OCI-LY7 (cell line): Measurements from ENCODE around the gene IGF2BP1. TPM values are rescaled to one million over a fixed set of nuclear protein-coding genes. Genes with fewer than 3 reads are reported as not detected.

ENCODE experiments used
- BruUV-seq: library from RNA; stranded (reverse); fragments of 400-500 nt; replicated peaks from 2 replicates; lab custom pipeline; 2021; lab: Mats Ljungman, UMichigan
- CTCF ChIA-PET: fragments of 300-600 bp; sonication (Branson Sonifier 250); formaldehyde crosslinking; loops from one replicate; lab custom pipeline; 2022; ENCODE audit warnings: antibody characterized with exemption; ENCODE audit not compliant: unreplicated experiment; lab: Charles Lee
- POLR2A ChIA-PET: fragments of 300-600 bp; sonication (Branson Sonifier 250); formaldehyde crosslinking; loops from one replicate; lab custom pipeline; 2022; ENCODE audit warnings: antibody characterized with exemption; lab: Charles Lee
- DNase-seq: peaks from one replicate; pipeline ENCODE4 v3.0.0-alpha.2; 2015; ENCODE audit warnings: low spot score
- H2AFZ ChIP-seq: fragments of 200-600 bp; sonication (generic), shearing (Covaris generic); 2 replicates; pipeline ENCODE4 v1.6.1; 2014; ENCODE audit warnings: mild to moderate bottlenecking, antibody characterized with exemption, low read length, moderate library complexity
- H3K27ac ChIP-seq: fragments of 200-600 bp; sonication (generic); 2 replicates; pipeline ENCODE4 v1.5.1; 2014; ENCODE audit warnings: mixed run types, low read depth, mild to moderate bottlenecking, moderate library complexity, low read length, inconsistent platforms; ENCODE audit not compliant: poor library complexity, severe bottlenecking
- H3K36me3 ChIP-seq: fragments of 200-600 bp; sonication (generic); 2 replicates; pipeline ENCODE4 v1.6.1; 2014; ENCODE audit warnings: mild to moderate bottlenecking, antibody characterized with exemption, low read length, moderate library complexity, mixed read lengths; ENCODE audit not compliant: insufficient read depth
- H3K4me1 ChIP-seq: fragments of 200-600 bp; sonication (generic); 2 replicates; pipeline ENCODE4 v1.5.1; 2014; ENCODE audit warnings: mild to moderate bottlenecking, low read length; ENCODE audit not compliant: insufficient read depth, poor library complexity, severe bottlenecking
- H3K4me2 ChIP-seq: fragments of 200-600 bp; sonication (generic); 2 replicates; pipeline ENCODE4 v1.6.1; 2014; ENCODE audit warnings: mild to moderate bottlenecking, low read length
- H3K4me3 ChIP-seq: fragments of 200-600 bp; sonication (generic); 2 replicates; pipeline ENCODE4 v1.5.1; 2014; ENCODE audit warnings: mild to moderate bottlenecking, low read depth, low read length; ENCODE audit not compliant: poor library complexity, severe bottlenecking
- H3K79me2 ChIP-seq: fragments of 200-600 bp; sonication (generic); 2 replicates; pipeline ENCODE4 v1.6.1; 2016; ENCODE audit warnings: low read depth, mild to moderate bottlenecking, low read length, moderate library complexity, mixed read lengths; ENCODE audit not compliant: insufficient read depth
- H3K9me2 ChIP-seq: fragments of 200-600 bp; sonication (generic); 2 replicates; pipeline ENCODE4 v1.6.1; 2016; ENCODE audit warnings: mild to moderate bottlenecking, low read length, mixed read lengths; ENCODE audit not compliant: insufficient read depth
- H3K9me3 ChIP-seq: fragments of 200-600 bp; sonication (generic); 2 replicates; pipeline ENCODE4 v1.6.1; 2014; ENCODE audit warnings: mild to moderate bottlenecking, mixed run types, low read length, mixed read lengths
- H4K20me1 ChIP-seq: fragments of 200-600 bp; sonication (generic); 2 replicates; pipeline ENCODE4 v1.6.1; 2014; ENCODE audit warnings: mild to moderate bottlenecking, antibody characterized with exemption, low read length, moderate library complexity, mixed read lengths; ENCODE audit not compliant: insufficient read depth
- CTCF ChIP-seq: fragments of 200-600 bp; sonication (generic); conservative IDR thresholded peaks from 2 replicates; pipeline ENCODE4 v1.5.1; 2014; ENCODE audit warnings: mild to moderate bottlenecking, antibody characterized with exemption, low read length, moderate library complexity, mixed read lengths
- EZH2phosphoT487 ChIP-seq: fragments of 200-600 bp; sonication (generic); IDR thresholded peaks from 2 replicates; pipeline ENCODE4 v1.6.1; 2018; ENCODE audit warnings: low read depth, borderline replicate concordance, mild to moderate bottlenecking, mixed run types, antibody characterized with exemption, low read length, moderate library complexity, mixed read lengths
- intact Hi-C: fragments of 100-400 bp; cut with micrococcal nuclease; formaldehyde crosslinking; loops from one replicate; pipeline ENCODE4 v1.10.0; 2022; ENCODE audit not compliant: unreplicated experiment
- total RNA-seq, 2 experiments: library from RNA; depleted of rRNA in 1 of 2; stranded (reverse); fragments of >200 nt in 1 of 2; shearing (Covaris generic) in 1 of 2; gene quantifications; 2 replicates each; pipeline ENCODE4 v1.2.3, GENCODE V29; 2014 to 2022

Gene IGF2BP1
- total RNA-seq, 2 experiments from 2014 or later, result 18.9 to 46.4 TPM

- ChIA-PET CTCF (no interaction called here), POLR2A (no interaction called here)
- Histone ChIP-seq H3K4me2 (no peak overlapping the region), H3K9me3 (no peaks in the 10 kb centered on the region), H4K20me1 (no peaks in the 10 kb centered on the region), H3K27ac (no peak overlapping the region), H3K4me1 (no peaks in the 10 kb centered on the region), H3K4me3 (no peak overlapping the region), H3K9me2 (no peaks in the 10 kb centered on the region), H3K79me2 (no peaks in the 10 kb centered on the region), H2AFZ (no peak overlapping the region), H3K36me3 (no peaks in the 10 kb centered on the region)
- TF ChIP-seq CTCF (no peak), EZH2phosphoT487 (no peak)
- DNase-seq, result no peak
- intact Hi-C loops, result no loop called here
- no TSS peak for BruUV-seq
Measured at GRCh38 chr17:48972749-48973097, 24.5 kb upstream of the IGF2BP1 start.

- no peak overlapping the region for H3K4me2 ChIP-seq
- no peaks in the 10 kb centered on the region for H3K79me2 ChIP-seq
- TF ChIP-seq EZH2phosphoT487 (no peak), CTCF (no peak)
- H4K20me1 ChIP-seq, result no peaks in the 10 kb centered on the region
- no TSS peak for BruUV-seq
- no peak overlapping the region for H2AFZ ChIP-seq
- no peak overlapping the region for H3K27ac ChIP-seq
- H3K4me3 ChIP-seq, result no peak overlapping the region
- CTCF ChIA-PET, result no interaction called here
- POLR2A ChIA-PET, result interaction anchor here (0.6 kb wide), 1 partner anchor 19 kb away, joined by 3 read pairs; no protein-coding TSS in a partner anchor
- no peak for DNase-seq
- no peaks in the 10 kb centered on the region for H3K4me1 ChIP-seq
- no peaks in the 10 kb centered on the region for H3K9me3 ChIP-seq
- H3K9me2 ChIP-seq, result no peaks in the 10 kb centered on the region
- intact Hi-C loops, result no loop called here
- no peaks in the 10 kb centered on the region for H3K36me3 ChIP-seq
Measured at GRCh38 chr17:48973806-48974205, 23.4 kb upstream of the IGF2BP1 start.

- Histone ChIP-seq H2AFZ (no peak overlapping the region), H3K4me3 (no peak overlapping the region), H3K4me2 (no peak overlapping the region), H3K36me3 (no peaks in the 10 kb centered on the region), H3K79me2 (no peaks in the 10 kb centered on the region), H3K27ac (no peak overlapping the region), H3K9me2 (no peaks in the 10 kb centered on the region), H4K20me1 (no peaks in the 10 kb centered on the region), H3K4me1 (no peaks in the 10 kb centered on the region), H3K9me3 (no peaks in the 10 kb centered on the region)
- DNase-seq, result no peak
- TF ChIP-seq EZH2phosphoT487 (no peak), CTCF (no peak)
- CTCF ChIA-PET, result no interaction called here
- BruUV-seq, result no TSS peak
- POLR2A ChIA-PET, result no interaction called here
- intact Hi-C loops, result no loop called here
Measured at GRCh38 chr17:48981927-48982539, 15.2 kb upstream of the IGF2BP1 start.
